Transverse colon (tissue), 4 donors: ENCODE measurements around the gene VPS26A. TPM values are rescaled to one million over a fixed set of nuclear protein-coding genes. Genes with fewer than 3 reads are reported as not detected.

Experiments used
- DNase-seq: peaks from one replicate; pipeline ENCODE4 v3.0.0-alpha.2; 2019
- H3K27ac ChIP-seq, 4 donors: fragments of 200-600 bp; sonication (generic); 2 replicates each; pipeline ENCODE4 v1.5.1; 2016 to 2018; ENCODE audit warnings: inconsistent platforms in 4 of 4
- H3K27me3 ChIP-seq: fragments of 200-600 bp; sonication (generic); 2 replicates; pipeline ENCODE4 v1.5.1; 2017; ENCODE audit warnings: inconsistent platforms
- H3K36me3 ChIP-seq, 4 donors: fragments of 200-600 bp; sonication (generic); 2 replicates each; pipeline ENCODE4 v1.5.1; 2017 to 2019; ENCODE audit warnings: inconsistent platforms in 4 of 4
- H3K4me1 ChIP-seq, 4 donors: fragments of 200-600 bp; sonication (generic); 2 replicates each; pipeline ENCODE4 v1.5.1; 2017 to 2020; ENCODE audit warnings: inconsistent platforms in 4 of 4
- H3K4me3 ChIP-seq, 4 donors: fragments of 200-600 bp; sonication (generic); 1 replicate in 1 of 4; 2 replicates in 3 of 4; pipeline versions ENCODE4 v1.5.1 to v1.6.1; 2017 to 2019; ENCODE audit warnings: inconsistent platforms in 4 of 4
- H3K9me3 ChIP-seq, 2 donors: fragments of 200-600 bp; sonication (generic); 2 replicates each; pipeline ENCODE4 v1.5.1; 2017 to 2019; ENCODE audit warnings: inconsistent platforms in 2 of 2
- EP300 ChIP-seq: sonication (generic); formaldehyde crosslinking; IDR thresholded peaks from one replicate; pipeline ENCODE4 v1.6.1; 2017; ENCODE audit warnings: antibody characterized with exemption, low read depth
- POLR2A ChIP-seq: fragments of 450-650 bp; IDR thresholded peaks from one replicate; pipeline ENCODE4 v1.6.1; 2016; ENCODE audit warnings: antibody characterized with exemption, mild to moderate bottlenecking, moderate library complexity
- POLR2AphosphoS5 ChIP-seq, 3 donors: sonication (generic); formaldehyde crosslinking; IDR thresholded peaks; one replicate each; pipeline ENCODE4 v1.6.1; 2016; ENCODE audit warnings: antibody characterized with exemption in 3 of 3
- WGBS, 2 donors: methylation state at CpG; one replicate each; pipeline ENCODE4 v1.1.5; 2018; ENCODE audit warnings: low coverage in 1 of 2; 5-methylcytosine and 5-hydroxymethylcytosine counted together
- in situ Hi-C, 4 donors: fragments of 200-750 bp; cut with MboI; loops; one replicate each; pipeline versions ENCODE4 v1.15.0 to v1.15.1; 2017; ENCODE audit warnings: low sequenced_read_pairs in 3 of 4, low pct_ligation_motif_present in 1 of 4, low pct_unique_long_range_greater_than_20kb in 1 of 4
- intact Hi-C: fragments of 100-400 bp; cut with DNase I; formaldehyde crosslinking; loops from one replicate; pipeline ENCODE4 v1.15.1; 2023; ENCODE audit warnings: low total_unique reads
- total RNA-seq, 4 donors: library from RNA; depleted of rRNA; stranded (reverse); fragments of >200 nt; gene quantifications; one replicate each; pipeline ENCODE4 v1.1.0, GENCODE V29; 2016
- TF ChIP-seq, protein P1 (sequence below), 5 experiments: fragments of 200-600 bp in 3 of 5; fragments of 450-650 bp in 2 of 5; sonication (generic) in 3 of 5; IDR thresholded peaks; 1 replicate in 2 of 5; 2 replicates in 3 of 5; pipeline ENCODE4 v1.5.1; 2016 to 2017; ENCODE audit warnings: antibody characterized with exemption in 5 of 5, inconsistent platforms in 3 of 5, mild to moderate bottlenecking in 2 of 5, moderate library complexity in 1 of 5

Gene VPS26A
- total RNA-seq, 4 donors from 2014 or later = 5.4 to 38.7 (median 23.2) TPM

DNA sequence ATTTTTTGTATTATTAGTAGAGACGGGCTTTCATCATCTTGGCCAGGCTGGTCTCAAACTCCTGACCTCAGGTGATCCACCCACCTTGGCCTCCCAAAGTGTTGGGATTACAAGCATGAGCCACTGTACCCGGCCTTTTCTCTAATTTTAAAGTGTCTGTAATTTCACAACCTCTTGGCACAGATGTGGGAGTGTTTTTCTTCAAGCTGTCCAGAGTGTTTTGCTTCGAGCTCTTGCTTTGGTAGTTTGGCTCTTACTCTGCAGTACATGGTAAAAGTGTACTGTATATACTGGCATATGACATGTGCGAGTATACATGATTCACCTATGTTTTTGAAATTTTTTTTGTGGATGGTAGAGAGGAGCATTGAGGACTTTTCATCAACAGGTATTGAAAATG, 26.2 kb upstream of the VPS26A start:
- H3K36me3 ChIP-seq = no peaks in the 10 kb centered on the region
- H3K4me1 ChIP-seq = no peaks in the 10 kb centered on the region
- H3K27ac ChIP-seq = no peak overlapping the region
- no peaks in the 10 kb centered on the region for H3K9me3 ChIP-seq
- no peaks in the 10 kb centered on the region for H3K27me3 ChIP-seq
- in situ Hi-C loops (loop anchor here in 1 of 4 donors (10.0 kb wide), 1 partner anchor 93 kb away; no protein-coding TSS in a partner anchor), intact Hi-C loops (loop anchor here (10.0 kb wide), 1 partner anchor 93 kb away; no protein-coding TSS in a partner anchor)
- no peak for DNase-seq
- 74 to 78% methylated on average over 3 to 4 of the region's 4 CpGs for WGBS, 2 donors
- TF ChIP-seq, protein P1, sequence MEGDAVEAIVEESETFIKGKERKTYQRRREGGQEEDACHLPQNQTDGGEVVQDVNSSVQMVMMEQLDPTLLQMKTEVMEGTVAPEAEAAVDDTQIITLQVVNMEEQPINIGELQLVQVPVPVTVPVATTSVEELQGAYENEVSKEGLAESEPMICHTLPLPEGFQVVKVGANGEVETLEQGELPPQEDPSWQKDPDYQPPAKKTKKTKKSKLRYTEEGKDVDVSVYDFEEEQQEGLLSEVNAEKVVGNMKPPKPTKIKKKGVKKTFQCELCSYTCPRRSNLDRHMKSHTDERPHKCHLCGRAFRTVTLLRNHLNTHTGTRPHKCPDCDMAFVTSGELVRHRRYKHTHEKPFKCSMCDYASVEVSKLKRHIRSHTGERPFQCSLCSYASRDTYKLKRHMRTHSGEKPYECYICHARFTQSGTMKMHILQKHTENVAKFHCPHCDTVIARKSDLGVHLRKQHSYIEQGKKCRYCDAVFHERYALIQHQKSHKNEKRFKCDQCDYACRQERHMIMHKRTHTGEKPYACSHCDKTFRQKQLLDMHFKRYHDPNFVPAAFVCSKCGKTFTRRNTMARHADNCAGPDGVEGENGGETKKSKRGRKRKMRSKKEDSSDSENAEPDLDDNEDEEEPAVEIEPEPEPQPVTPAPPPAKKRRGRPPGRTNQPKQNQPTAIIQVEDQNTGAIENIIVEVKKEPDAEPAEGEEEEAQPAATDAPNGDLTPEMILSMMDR (IDR thresholded peaks at IDR 0.05) = no peak
- TF ChIP-seq POLR2A (no peak), EP300 (no peak), POLR2AphosphoS5 (IDR thresholded peaks at IDR 0.05) (no peak)
- no peak overlapping the region for H3K4me3 ChIP-seq

GRCh38 chr10:69100136-69100872, 23.7 kb upstream of the VPS26A start:
- Histone ChIP-seq H3K4me3 (no peak overlapping the region), H3K27ac (no peak overlapping the region), H3K9me3 (no peaks in the 10 kb centered on the region), H3K4me1 (no peaks in the 10 kb centered on the region), H3K36me3 (no peaks in the 10 kb centered on the region), H3K27me3 (no peaks in the 10 kb centered on the region)
- 46 to 55% methylated on average over 4 to 7 of the region's 7 CpGs for WGBS, 2 donors
- in situ Hi-C loops (loop anchor here in 2 of 4 donors (25.0 kb wide), 2 partner anchors 88 to 113 kb away; partner anchors contain the start of gene KIFBP (in 1 of the 2)), intact Hi-C loops (no loop called here)
- DNase-seq = no peak
- no peak for TF ChIP-seq EP300
- TF ChIP-seq, protein P1 (IDR thresholded peaks at IDR 0.05) = no peak
- no peak for TF ChIP-seq POLR2A

- 70 to 76% methylated on average over 5 to 6 of the region's 6 CpGs for WGBS, 2 donors
- intact Hi-C loops (no loop called here), in situ Hi-C loops (loop anchor here in 2 of 4 donors (25.0 kb wide), 2 partner anchors 89 to 114 kb away; partner anchors contain the start of gene KIFBP (in 1 of the 2))
- Histone ChIP-seq H3K27ac (no peak overlapping the region), H3K4me1 (no peaks in the 10 kb centered on the region), H3K27me3 (no peaks in the 10 kb centered on the region), H3K4me3 (no peak overlapping the region), H3K9me3 (no peaks in the 10 kb centered on the region), H3K36me3 (no peaks in the 10 kb centered on the region)
- no peak for DNase-seq
- TF ChIP-seq EP300 (no peak), POLR2A (no peak), POLR2AphosphoS5 (IDR thresholded peaks at IDR 0.05) (no peak)
- TF ChIP-seq, protein P1 (IDR thresholded peaks at IDR 0.05) = no peak
These were observed 22.4 kb upstream of the VPS26A start for GRCh38 chr10:69101451-69102095.

- H3K4me1 ChIP-seq = no peaks in the 10 kb centered on the region
- 91 to 92% methylated on average over 3 of the region's 3 CpGs for WGBS, 2 donors
- TF ChIP-seq POLR2AphosphoS5 (IDR thresholded peaks at IDR 0.05) = no peak
- TF ChIP-seq, protein P1 (IDR thresholded peaks at IDR 0.05) = no peak
- no peak for TF ChIP-seq EP300
- no peak for TF ChIP-seq POLR2A
- H3K9me3 ChIP-seq = no peaks in the 10 kb centered on the region
- no peaks in the 10 kb centered on the region for H3K27me3 ChIP-seq
- H3K27ac ChIP-seq = no peak overlapping the region
- no peaks in the 10 kb centered on the region for H3K36me3 ChIP-seq
- in situ Hi-C loops = loop anchor here in 2 of 4 donors (25.0 kb wide), 2 partner anchors 90 to 115 kb away; partner anchors contain the start of gene KIFBP (in 1 of the 2)
- DNase-seq = no peak
- intact Hi-C loops = no loop called here
- no peak overlapping the region for H3K4me3 ChIP-seq
These were observed 21.5 kb upstream of the VPS26A start for GRCh38 chr10:69102440-69102839.
